ENCODE measurements around the gene LRMDA.

The LRMDA gene

DNA sequence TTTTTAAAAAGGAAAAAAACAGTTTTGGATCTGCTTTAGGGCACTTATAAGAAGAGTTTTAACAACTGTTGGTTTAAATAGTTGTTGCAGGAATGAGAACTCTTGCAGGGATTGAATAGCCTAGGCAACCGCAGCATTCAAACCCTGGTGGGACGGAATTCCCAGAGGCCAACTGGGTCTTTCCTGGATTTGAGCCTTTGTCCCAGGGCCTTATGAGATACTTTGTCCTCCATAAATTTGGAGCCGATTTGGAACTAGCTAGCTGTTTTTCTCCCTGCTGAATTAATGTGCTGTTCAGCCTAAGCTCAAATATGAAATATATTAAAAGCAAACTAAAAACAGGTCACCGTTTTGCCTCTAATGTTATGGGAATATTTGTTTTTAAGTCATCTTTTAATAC is 109.6 kb downstream of the LRMDA start:
- no peak for ATAC-seq (ENCODE audit: insufficient read depth, low read depth)
- Histone ChIP-seq H3K27me3 (ENCODE audit: insufficient read depth, low read length, poor library complexity) (peaks cover 16% of the 10 kb centered on the region), H3K4me1 (ENCODE audit: insufficient read depth, low read length) (no peaks in the 10 kb centered on the region), H3K27ac (ENCODE audit: low read length) (no peak overlapping the region), H3K4me2 (ENCODE audit: insufficient read depth, low read length) (no peak overlapping the region), H4K20me1 (ENCODE audit: insufficient read depth, low read length) (no peaks in the 10 kb centered on the region), H2AFZ (ENCODE audit: low read depth, low read length) (no peak overlapping the region), H3K4me3 (ENCODE audit: low read depth in 1 of 2, low read length in 2 of 2) (no peak overlapping the region), H3K9me3 (ENCODE audit: insufficient read depth, low read length, severe bottlenecking) (no peaks in the 10 kb centered on the region), H3K79me2 (ENCODE audit: insufficient read depth, low read length) (no peaks in the 10 kb centered on the region), H3K36me3 (ENCODE audit: insufficient read depth, low read length) (no peaks in the 10 kb centered on the region), H3K9ac (ENCODE audit: low read depth, low read length) (no peak overlapping the region)
- TF ChIP-seq EZH2 (IDR thresholded peaks at IDR 0.05; ENCODE audit: borderline replicate concordance, low read depth, low read length, severe bottlenecking) (no peak), CTCF (IDR thresholded peaks at IDR 0.05; ENCODE audit: borderline replicate concordance, extremely low read depth, low read length, poor library complexity, severe bottlenecking) (no peak)
- DNase-seq = no peak

DNA sequence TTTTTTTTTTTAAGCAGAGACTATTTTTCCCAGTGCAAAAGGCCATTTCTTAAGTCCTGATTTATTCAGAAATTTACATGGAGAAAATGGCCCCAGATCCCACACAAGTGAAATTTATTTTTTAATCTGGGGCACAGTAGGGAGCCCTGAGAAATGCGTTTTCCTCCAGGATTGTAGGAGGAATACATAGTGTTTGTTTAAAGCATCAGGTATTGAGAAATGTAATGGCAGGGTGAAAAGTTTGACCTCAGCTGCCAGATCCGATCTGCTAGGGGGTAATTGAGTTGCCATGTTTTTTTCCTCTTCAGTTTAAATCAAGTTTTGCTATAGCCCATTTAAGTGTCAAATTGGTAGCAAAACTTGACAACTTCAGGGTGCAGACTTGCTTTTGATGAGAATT is 110.0 kb downstream of the LRMDA start:
- Histone ChIP-seq H3K4me3 (ENCODE audit: low read depth in 1 of 2, low read length in 2 of 2) (no peak overlapping the region), H3K79me2 (ENCODE audit: insufficient read depth, low read length) (no peaks in the 10 kb centered on the region), H3K4me2 (ENCODE audit: insufficient read depth, low read length) (no peak overlapping the region), H2AFZ (ENCODE audit: low read depth, low read length) (no peak overlapping the region), H3K27ac (ENCODE audit: low read length) (no peak overlapping the region), H3K9ac (ENCODE audit: low read depth, low read length) (no peak overlapping the region), H3K36me3 (ENCODE audit: insufficient read depth, low read length) (no peaks in the 10 kb centered on the region), H4K20me1 (ENCODE audit: insufficient read depth, low read length) (no peaks in the 10 kb centered on the region), H3K27me3 (ENCODE audit: insufficient read depth, low read length, poor library complexity) (peaks cover 16% of the 10 kb centered on the region), H3K9me3 (ENCODE audit: insufficient read depth, low read length, severe bottlenecking) (no peaks in the 10 kb centered on the region), H3K4me1 (ENCODE audit: insufficient read depth, low read length) (no peaks in the 10 kb centered on the region)
- ATAC-seq (ENCODE audit: insufficient read depth, low read depth) (no peak), DNase-seq (no peak)
- TF ChIP-seq CTCF (IDR thresholded peaks at IDR 0.05; ENCODE audit: borderline replicate concordance, extremely low read depth, low read length, poor library complexity, severe bottlenecking) (no peak), EZH2 (IDR thresholded peaks at IDR 0.05; ENCODE audit: borderline replicate concordance, low read depth, low read length, severe bottlenecking) (no peak)

- no peak for DNase-seq
- H4K20me1 ChIP-seq (ENCODE audit: insufficient read depth, low read length) = no peaks in the 10 kb centered on the region
- H3K79me2 ChIP-seq (ENCODE audit: insufficient read depth, low read length) = no peaks in the 10 kb centered on the region
- no peaks in the 10 kb centered on the region for H3K9me3 ChIP-seq (ENCODE audit: insufficient read depth, low read length, severe bottlenecking)
- H3K4me1 ChIP-seq (ENCODE audit: insufficient read depth, low read length) = no peaks in the 10 kb centered on the region
- no peak overlapping the region for H3K4me3 ChIP-seq (ENCODE audit: low read depth in 1 of 2, low read length in 2 of 2)
- peaks cover 16% of the 10 kb centered on the region for H3K27me3 ChIP-seq (ENCODE audit: insufficient read depth, low read length, poor library complexity)
- ATAC-seq (ENCODE audit: insufficient read depth, low read depth) = no peak
- TF ChIP-seq CTCF (IDR thresholded peaks at IDR 0.05; ENCODE audit: borderline replicate concordance, extremely low read depth, low read length, poor library complexity, severe bottlenecking) (no peak), EZH2 (IDR thresholded peaks at IDR 0.05; ENCODE audit: borderline replicate concordance, low read depth, low read length, severe bottlenecking) (no peak)
- no peak overlapping the region for H2AFZ ChIP-seq (ENCODE audit: low read depth, low read length)
- H3K27ac ChIP-seq (ENCODE audit: low read length) = no peak overlapping the region
- H3K9ac ChIP-seq (ENCODE audit: low read depth, low read length) = no peak overlapping the region
- H3K36me3 ChIP-seq (ENCODE audit: insufficient read depth, low read length) = no peaks in the 10 kb centered on the region
- H3K4me2 ChIP-seq (ENCODE audit: insufficient read depth, low read length) = no peak overlapping the region
Measured at GRCh38 chr10:75542084-75542483, 110.7 kb downstream of the LRMDA start.

GRCh38 chr10:75542906-75543305 is 111.5 kb downstream of the LRMDA start:
- ATAC-seq (ENCODE audit: insufficient read depth, low read depth) (no peak), DNase-seq (no peak)
- H4K20me1 ChIP-seq (ENCODE audit: insufficient read depth, low read length) = no peaks in the 10 kb centered on the region
- peaks cover 16% of the 10 kb centered on the region for H3K27me3 ChIP-seq (ENCODE audit: insufficient read depth, low read length, poor library complexity)
- H3K27ac ChIP-seq (ENCODE audit: low read length) = no peak overlapping the region
- no peaks in the 10 kb centered on the region for H3K36me3 ChIP-seq (ENCODE audit: insufficient read depth, low read length)
- H3K4me3 ChIP-seq (ENCODE audit: low read depth in 1 of 2, low read length in 2 of 2) = no peak overlapping the region
- H3K4me2 ChIP-seq (ENCODE audit: insufficient read depth, low read length) = no peak overlapping the region
- H3K4me1 ChIP-seq (ENCODE audit: insufficient read depth, low read length) = no peaks in the 10 kb centered on the region
- no peak overlapping the region for H3K9ac ChIP-seq (ENCODE audit: low read depth, low read length)
- no peaks in the 10 kb centered on the region for H3K79me2 ChIP-seq (ENCODE audit: insufficient read depth, low read length)
- no peak for TF ChIP-seq CTCF (IDR thresholded peaks at IDR 0.05; ENCODE audit: borderline replicate concordance, extremely low read depth, low read length, poor library complexity, severe bottlenecking)
- no peak for TF ChIP-seq EZH2 (IDR thresholded peaks at IDR 0.05; ENCODE audit: borderline replicate concordance, low read depth, low read length, severe bottlenecking)
- H3K9me3 ChIP-seq (ENCODE audit: insufficient read depth, low read length, severe bottlenecking) = no peaks in the 10 kb centered on the region
- H2AFZ ChIP-seq (ENCODE audit: low read depth, low read length) = no peak overlapping the region

Measured in DND-41 (cell line).